Uterus (tissue), 4 donors: ENCODE results near the gene ZNF326. TPM values are rescaled to one million over a fixed set of nuclear protein-coding genes. Genes with fewer than 3 reads are reported as not detected.

Experiments used
- DNase-seq, 2 donors: peaks; one replicate each; pipeline ENCODE4 v3.0.0-alpha.2; 2019 to 2020
- H3K27ac ChIP-seq, 2 donors: fragments of 200-600 bp; sonication (generic); 1 replicate in 1 of 2; 2 replicates in 1 of 2; pipeline ENCODE4 v1.5.1; 2016 to 2018
- H3K27me3 ChIP-seq, 2 donors: fragments of 200-600 bp; sonication (generic); one replicate each; pipeline ENCODE4 v1.5.1; 2018 to 2019; ENCODE audit warnings: control low read depth in 1 of 2
- H3K36me3 ChIP-seq, 2 donors: fragments of 200-600 bp; sonication (generic); one replicate each; pipeline ENCODE4 v1.5.1; 2019; ENCODE audit warnings: control low read depth in 1 of 2
- H3K4me1 ChIP-seq, 2 donors: fragments of 200-600 bp; sonication (generic); one replicate each; pipeline ENCODE4 v1.5.1; 2018 to 2019; ENCODE audit warnings: control low read depth in 1 of 2
- H3K4me3 ChIP-seq, 2 donors: fragments of 200-600 bp; sonication (generic); 1 replicate in 1 of 2; 2 replicates in 1 of 2; pipeline ENCODE4 v1.5.1; 2018 to 2019; ENCODE audit warnings: mild to moderate bottlenecking in 1 of 2
- H3K9me3 ChIP-seq, 2 donors: fragments of 200-600 bp; sonication (generic); one replicate each; pipeline ENCODE4 v1.5.1; 2019; ENCODE audit warnings: control low read depth in 1 of 2
- POLR2A ChIP-seq, 2 donors: fragments of 450-650 bp; IDR thresholded peaks; one replicate each; pipeline ENCODE4 v1.6.1; 2016; ENCODE audit warnings: antibody characterized with exemption in 2 of 2, mild to moderate bottlenecking in 1 of 2, moderate library complexity in 1 of 2
- intact Hi-C: fragments of 100-400 bp; cut with DNase I; formaldehyde crosslinking; loops from one replicate; pipeline ENCODE4 v1.15.1; 2023; ENCODE audit warnings: low total_unique reads
- total RNA-seq, 4 donors: library from RNA; depleted of rRNA in 3 of 4; stranded (reverse); fragments of >200 nt in 3 of 4; gene quantifications; one replicate each; pipeline versions ENCODE4 v1.1.0 to v1.2.4, GENCODE V29; 2014 to 2023
- TF ChIP-seq, protein P1 (sequence below), 4 experiments: fragments of 200-600 bp in 2 of 4; fragments of 450-650 bp in 2 of 4; sonication (generic) in 2 of 4; IDR thresholded peaks; one replicate each; pipeline ENCODE4 v1.5.1; 2016 to 2019; ENCODE audit warnings: antibody characterized with exemption in 4 of 4, mild to moderate bottlenecking in 2 of 4, moderate library complexity in 1 of 4
- donor health status: DM: yes; HTN: yes; CAD: no.

ZNF326 gene
- total RNA-seq, 4 donors from 2014 or later = 6.7 to 43.3 (median 24.1) TPM

DNA sequence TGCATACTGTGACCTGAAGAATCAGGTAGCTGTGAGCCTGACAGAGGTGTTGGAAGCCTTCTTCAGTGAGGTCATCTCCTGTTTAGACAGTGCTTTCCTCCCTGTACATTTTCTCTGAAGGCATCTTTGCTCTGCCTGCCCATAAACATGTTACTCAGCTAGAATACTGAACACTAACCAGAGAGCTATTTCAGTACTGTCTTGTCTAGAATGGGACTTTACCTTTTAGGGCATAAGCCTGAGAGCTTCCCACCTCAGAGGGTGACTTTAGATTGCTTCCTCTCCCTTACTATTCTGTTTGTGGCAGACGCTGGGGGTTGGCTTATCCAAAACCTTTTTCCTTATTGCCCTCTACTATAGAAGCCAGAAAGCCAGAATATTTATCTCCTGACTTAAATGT, 23.3 kb upstream of the ZNF326 start:
- H3K4me3 ChIP-seq = no peak overlapping the region
- no peaks in the 10 kb centered on the region for H3K36me3 ChIP-seq
- no peaks in the 10 kb centered on the region for H3K4me1 ChIP-seq
- DNase-seq = no peak
- intact Hi-C loops = no loop called here
- no peak for TF ChIP-seq POLR2A (IDR thresholded peaks at IDR 0.05)
- TF ChIP-seq, protein P1, sequence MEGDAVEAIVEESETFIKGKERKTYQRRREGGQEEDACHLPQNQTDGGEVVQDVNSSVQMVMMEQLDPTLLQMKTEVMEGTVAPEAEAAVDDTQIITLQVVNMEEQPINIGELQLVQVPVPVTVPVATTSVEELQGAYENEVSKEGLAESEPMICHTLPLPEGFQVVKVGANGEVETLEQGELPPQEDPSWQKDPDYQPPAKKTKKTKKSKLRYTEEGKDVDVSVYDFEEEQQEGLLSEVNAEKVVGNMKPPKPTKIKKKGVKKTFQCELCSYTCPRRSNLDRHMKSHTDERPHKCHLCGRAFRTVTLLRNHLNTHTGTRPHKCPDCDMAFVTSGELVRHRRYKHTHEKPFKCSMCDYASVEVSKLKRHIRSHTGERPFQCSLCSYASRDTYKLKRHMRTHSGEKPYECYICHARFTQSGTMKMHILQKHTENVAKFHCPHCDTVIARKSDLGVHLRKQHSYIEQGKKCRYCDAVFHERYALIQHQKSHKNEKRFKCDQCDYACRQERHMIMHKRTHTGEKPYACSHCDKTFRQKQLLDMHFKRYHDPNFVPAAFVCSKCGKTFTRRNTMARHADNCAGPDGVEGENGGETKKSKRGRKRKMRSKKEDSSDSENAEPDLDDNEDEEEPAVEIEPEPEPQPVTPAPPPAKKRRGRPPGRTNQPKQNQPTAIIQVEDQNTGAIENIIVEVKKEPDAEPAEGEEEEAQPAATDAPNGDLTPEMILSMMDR (IDR thresholded peaks at IDR 0.05) = no peak
- peak overlapping the region in 1 of 2 donors; percentile 42 for H3K27ac ChIP-seq
- H3K9me3 ChIP-seq = no peaks in the 10 kb centered on the region
- no peaks in the 10 kb centered on the region for H3K27me3 ChIP-seq

DNA sequence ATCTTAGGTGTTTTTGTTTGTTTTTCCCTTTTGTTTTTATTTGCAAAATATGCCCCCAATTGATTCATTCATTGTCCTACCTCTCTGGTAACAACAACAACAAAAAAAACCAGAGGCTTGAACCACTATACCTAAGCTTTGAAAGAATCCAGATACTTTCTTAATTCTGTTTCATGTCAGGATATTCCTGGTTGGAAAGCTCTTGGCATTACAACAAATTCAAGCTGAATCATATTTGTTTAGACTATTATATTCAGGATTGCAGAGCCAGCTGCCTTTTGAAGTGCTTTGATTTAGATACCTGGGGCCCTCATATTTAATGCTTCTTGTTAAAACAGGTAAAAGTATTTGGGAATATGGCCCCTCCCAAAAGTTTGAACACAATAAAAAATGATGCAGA, 22.9 kb upstream of the ZNF326 start:
- no peaks in the 10 kb centered on the region for H3K9me3 ChIP-seq
- peak overlapping the region in 1 of 2 donors; percentile 42 for H3K27ac ChIP-seq
- H3K27me3 ChIP-seq = no peaks in the 10 kb centered on the region
- H3K4me1 ChIP-seq = no peaks in the 10 kb centered on the region
- DNase-seq = no peak
- H3K4me3 ChIP-seq = no peak overlapping the region
- TF ChIP-seq, protein P1 (IDR thresholded peaks at IDR 0.05) = no peak
- TF ChIP-seq POLR2A (IDR thresholded peaks at IDR 0.05) = no peak
- no peaks in the 10 kb centered on the region for H3K36me3 ChIP-seq
- intact Hi-C loops = no loop called here

DNA sequence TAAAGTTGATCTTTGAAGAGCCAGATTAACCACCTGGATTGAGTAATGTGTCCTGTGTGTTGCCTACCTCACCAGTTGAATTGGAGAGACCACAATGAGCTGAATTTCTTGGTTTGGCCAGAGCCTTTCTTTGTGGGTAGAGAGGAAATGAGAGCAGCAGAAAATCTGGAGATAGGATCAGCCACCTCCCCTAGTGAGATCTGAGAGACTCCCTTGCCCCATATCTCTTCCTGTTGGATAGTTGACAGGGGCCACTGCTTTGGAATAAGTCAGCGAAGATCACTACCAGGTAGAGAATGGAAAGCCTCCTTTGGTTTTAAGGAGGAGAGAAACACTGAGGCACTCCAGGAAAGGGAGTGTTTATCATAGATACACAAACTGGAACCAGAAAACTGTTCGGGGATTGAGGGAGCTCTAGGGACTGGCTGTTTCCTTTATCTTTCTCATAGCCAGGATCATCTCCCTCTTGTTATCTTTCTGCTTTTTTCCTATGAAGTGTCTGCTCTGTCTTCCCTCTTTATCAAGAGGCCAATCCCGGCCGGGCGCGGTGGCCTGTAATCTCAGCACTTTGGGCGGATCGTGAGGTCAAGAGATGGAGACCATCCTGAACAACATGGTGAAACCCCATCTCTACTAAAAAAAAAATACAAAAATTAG, 21.3 kb upstream of the ZNF326 start:
- intact Hi-C loops = no loop called here

DNA sequence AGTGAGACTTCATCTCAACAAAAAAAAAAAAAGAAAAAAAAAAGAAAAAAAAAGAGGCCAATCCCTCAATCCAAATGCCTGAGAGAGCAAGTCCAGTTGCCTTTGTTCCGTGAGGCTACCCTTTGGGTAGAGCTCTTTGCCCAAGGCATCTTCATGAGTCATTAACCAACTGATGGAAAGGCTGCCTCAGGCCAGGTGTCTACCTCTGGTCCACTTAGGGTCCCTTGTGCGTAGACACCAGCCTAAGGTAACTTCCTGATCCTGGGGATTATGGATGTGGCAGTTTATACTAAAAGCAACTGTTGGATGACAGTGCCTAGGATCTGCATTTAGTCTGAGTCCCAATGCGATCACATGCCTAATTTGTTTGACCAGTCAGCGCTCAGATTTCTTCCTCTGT, 20.7 kb upstream of the ZNF326 start:
- H3K27me3 ChIP-seq = no peaks in the 10 kb centered on the region
- TF ChIP-seq, protein P1 (IDR thresholded peaks at IDR 0.05) = no peak
- no peak for TF ChIP-seq POLR2A (IDR thresholded peaks at IDR 0.05)
- intact Hi-C loops = no loop called here
- H3K4me3 ChIP-seq = no peak overlapping the region
- H3K27ac ChIP-seq = no peak overlapping the region
- H3K9me3 ChIP-seq = no peaks in the 10 kb centered on the region
- no peaks in the 10 kb centered on the region for H3K36me3 ChIP-seq
- H3K4me1 ChIP-seq = no peaks in the 10 kb centered on the region
- no peak for DNase-seq

More for the DNA sequence above, 21.3 kb upstream of the ZNF326 start:
- H3K4me3 ChIP-seq = no peak overlapping the region
- H3K9me3 ChIP-seq = no peaks in the 10 kb centered on the region
- no peak for TF ChIP-seq POLR2A (IDR thresholded peaks at IDR 0.05)
- TF ChIP-seq, protein P1 (IDR thresholded peaks at IDR 0.05) = no peak
- H3K36me3 ChIP-seq = no peaks in the 10 kb centered on the region
- no peaks in the 10 kb centered on the region for H3K4me1 ChIP-seq
- no peaks in the 10 kb centered on the region for H3K27me3 ChIP-seq
- no peak for DNase-seq
- H3K27ac ChIP-seq = no peak overlapping the region

DNA sequence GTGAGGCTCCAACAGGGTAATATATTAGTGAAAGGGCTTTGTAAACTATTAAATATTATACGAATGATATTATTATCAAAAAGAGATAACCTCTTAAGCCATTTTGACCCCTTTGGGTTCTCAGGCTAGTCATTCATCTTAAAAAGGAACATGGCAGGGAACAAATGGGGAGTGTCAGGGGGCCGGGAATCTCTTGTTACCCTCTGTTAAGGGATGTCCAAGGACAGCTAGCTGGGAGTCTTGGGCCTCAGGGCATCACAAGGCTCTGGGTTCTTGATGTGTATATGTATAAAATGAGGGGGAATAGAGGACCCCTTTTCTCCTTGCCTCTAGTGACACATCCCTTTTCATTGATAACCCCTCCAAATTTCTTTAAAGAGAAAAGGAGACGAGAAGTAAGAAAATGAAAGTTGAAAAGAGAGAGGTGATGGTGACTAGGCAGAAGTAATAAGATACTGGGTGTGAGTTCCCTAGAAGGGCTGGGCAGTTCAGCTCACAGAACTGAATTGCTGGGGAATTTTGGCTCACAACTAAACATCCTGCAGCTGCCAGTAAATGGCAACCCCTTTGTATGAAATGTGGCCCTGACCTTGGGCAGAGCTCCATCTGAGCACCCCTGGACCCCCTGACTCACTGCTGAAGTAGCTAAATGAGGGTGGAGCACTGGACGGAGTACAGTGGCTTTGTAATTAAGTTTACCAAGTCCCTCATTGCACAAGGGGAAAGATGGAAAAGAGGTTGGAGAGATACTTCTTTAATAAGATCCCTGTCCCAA, 20.0 kb upstream of the ZNF326 start:
- H3K4me3 ChIP-seq = no peak overlapping the region
- no peak overlapping the region for H3K27ac ChIP-seq
- H3K4me1 ChIP-seq = no peaks in the 10 kb centered on the region
- intact Hi-C loops = no loop called here
- no peaks in the 10 kb centered on the region for H3K36me3 ChIP-seq
- TF ChIP-seq, protein P1 (IDR thresholded peaks at IDR 0.05) = no peak
- no peak for TF ChIP-seq POLR2A (IDR thresholded peaks at IDR 0.05)
- no peak for DNase-seq
- H3K9me3 ChIP-seq = no peaks in the 10 kb centered on the region
- no peaks in the 10 kb centered on the region for H3K27me3 ChIP-seq
